ENCODE results near the gene CLDN18. TPM values are rescaled to one million over a fixed set of nuclear protein-coding genes. Genes with fewer than 3 reads are reported as not detected.

CLDN18 gene
- total RNA-seq, 2 experiments from 2014 or later = not detected

DNA sequence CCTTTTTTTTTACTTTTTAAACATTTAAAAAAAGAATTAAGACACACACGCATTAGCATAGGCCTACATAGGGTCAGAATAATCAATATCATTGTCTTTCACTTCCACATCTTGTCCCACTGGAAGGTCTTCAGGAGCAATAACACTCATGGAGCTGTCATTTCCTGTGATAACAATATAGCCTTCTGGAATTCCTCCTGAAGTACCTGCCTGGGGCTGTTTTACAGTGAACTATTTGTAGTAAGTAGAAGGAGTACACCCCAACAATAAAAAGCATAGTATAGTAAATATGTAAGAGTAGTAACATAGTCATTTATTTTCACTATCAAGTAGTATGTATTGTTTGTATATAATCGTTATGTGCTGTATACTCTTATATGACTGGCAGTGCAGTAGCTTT is 19.5 kb upstream of the CLDN18 start:
- H3K9me2 ChIP-seq (ENCODE audit: insufficient read depth, low read length) = no peaks in the 10 kb centered on the region
- DNase-seq (ENCODE audit: low spot score) = no peak
- H2AFZ ChIP-seq (ENCODE audit: low read length) = no peak overlapping the region
- no peak overlapping the region for H3K4me3 ChIP-seq (ENCODE audit: low read depth, low read length, poor library complexity, severe bottlenecking)
- ChIA-PET CTCF (ENCODE audit: unreplicated experiment) (no interaction called here), POLR2A (no interaction called here)
- H3K36me3 ChIP-seq (ENCODE audit: insufficient read depth, low read length) = no peaks in the 10 kb centered on the region
- H4K20me1 ChIP-seq (ENCODE audit: insufficient read depth, low read length) = no peaks in the 10 kb centered on the region
- H3K4me2 ChIP-seq (ENCODE audit: low read length) = no peak overlapping the region
- no TSS peak for BruUV-seq (replicated peaks)
- H3K9me3 ChIP-seq (ENCODE audit: low read length) = peaks cover 11% of the 10 kb centered on the region; the same call in 1 of the 2 replicates
- intact Hi-C loops (cut with micrococcal nuclease; ENCODE audit: unreplicated experiment) = no loop called here
- TF ChIP-seq, protein P1, sequence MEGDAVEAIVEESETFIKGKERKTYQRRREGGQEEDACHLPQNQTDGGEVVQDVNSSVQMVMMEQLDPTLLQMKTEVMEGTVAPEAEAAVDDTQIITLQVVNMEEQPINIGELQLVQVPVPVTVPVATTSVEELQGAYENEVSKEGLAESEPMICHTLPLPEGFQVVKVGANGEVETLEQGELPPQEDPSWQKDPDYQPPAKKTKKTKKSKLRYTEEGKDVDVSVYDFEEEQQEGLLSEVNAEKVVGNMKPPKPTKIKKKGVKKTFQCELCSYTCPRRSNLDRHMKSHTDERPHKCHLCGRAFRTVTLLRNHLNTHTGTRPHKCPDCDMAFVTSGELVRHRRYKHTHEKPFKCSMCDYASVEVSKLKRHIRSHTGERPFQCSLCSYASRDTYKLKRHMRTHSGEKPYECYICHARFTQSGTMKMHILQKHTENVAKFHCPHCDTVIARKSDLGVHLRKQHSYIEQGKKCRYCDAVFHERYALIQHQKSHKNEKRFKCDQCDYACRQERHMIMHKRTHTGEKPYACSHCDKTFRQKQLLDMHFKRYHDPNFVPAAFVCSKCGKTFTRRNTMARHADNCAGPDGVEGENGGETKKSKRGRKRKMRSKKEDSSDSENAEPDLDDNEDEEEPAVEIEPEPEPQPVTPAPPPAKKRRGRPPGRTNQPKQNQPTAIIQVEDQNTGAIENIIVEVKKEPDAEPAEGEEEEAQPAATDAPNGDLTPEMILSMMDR (conservative IDR thresholded peaks at IDR 0.05; ENCODE audit: low read length) = no peak
- no peak for TF ChIP-seq EZH2phosphoT487 (IDR thresholded peaks at IDR 0.05; ENCODE audit: borderline replicate concordance, low read depth, low read length)
- H3K79me2 ChIP-seq (ENCODE audit: insufficient read depth, low read depth, low read length) = no peaks in the 10 kb centered on the region
- H3K4me1 ChIP-seq (ENCODE audit: insufficient read depth, low read length, poor library complexity, severe bottlenecking) = no peaks in the 10 kb centered on the region
- no peak overlapping the region for H3K27ac ChIP-seq (ENCODE audit: low read depth, low read length, poor library complexity, severe bottlenecking)

DNA sequence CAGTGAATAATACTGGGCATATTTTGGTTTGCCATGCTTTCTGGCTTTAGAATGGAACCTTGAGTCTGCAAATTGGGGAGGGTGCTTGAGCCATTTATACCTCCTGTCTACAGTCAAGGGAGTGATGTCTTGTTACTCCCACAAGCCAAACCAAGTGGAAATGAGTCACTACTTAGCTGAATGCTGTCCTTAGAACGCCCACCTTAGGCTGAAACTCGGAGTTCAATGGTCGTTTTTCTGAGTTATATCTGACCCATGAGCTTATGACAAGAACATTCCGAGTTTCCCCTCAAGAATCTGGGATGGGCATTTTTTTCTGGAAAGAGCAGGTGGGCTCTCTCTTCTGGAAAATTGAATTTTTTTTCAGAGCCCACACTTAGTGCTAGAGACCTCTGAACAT is 17.4 kb upstream of the CLDN18 start:
- Histone ChIP-seq H4K20me1 (ENCODE audit: insufficient read depth, low read length) (no peaks in the 10 kb centered on the region), H3K9me2 (ENCODE audit: insufficient read depth, low read length) (no peaks in the 10 kb centered on the region), H3K4me2 (ENCODE audit: low read length) (no peak overlapping the region), H3K4me1 (ENCODE audit: insufficient read depth, low read length, poor library complexity, severe bottlenecking) (no peaks in the 10 kb centered on the region), H3K4me3 (ENCODE audit: low read depth, low read length, poor library complexity, severe bottlenecking) (no peak overlapping the region), H2AFZ (ENCODE audit: low read length) (no peak overlapping the region), H3K79me2 (ENCODE audit: insufficient read depth, low read depth, low read length) (no peaks in the 10 kb centered on the region), H3K36me3 (ENCODE audit: insufficient read depth, low read length) (no peaks in the 10 kb centered on the region), H3K9me3 (ENCODE audit: low read length) (peaks cover 11% of the 10 kb centered on the region; the same call in 1 of the 2 replicates), H3K27ac (ENCODE audit: low read depth, low read length, poor library complexity, severe bottlenecking) (no peak overlapping the region)
- no peak for DNase-seq (ENCODE audit: low spot score)
- CTCF ChIA-PET (ENCODE audit: unreplicated experiment) = interaction anchor here (0.6 kb wide), 1 partner anchor 483 kb away, joined by 5 read pairs; no protein-coding TSS in a partner anchor
- POLR2A ChIA-PET = no interaction called here
- no peak for TF ChIP-seq EZH2phosphoT487 (IDR thresholded peaks at IDR 0.05; ENCODE audit: borderline replicate concordance, low read depth, low read length)
- TF ChIP-seq, protein P1 (conservative IDR thresholded peaks at IDR 0.05; ENCODE audit: low read length) = no peak
- no TSS peak for BruUV-seq (replicated peaks)
- intact Hi-C loops (cut with micrococcal nuclease; ENCODE audit: unreplicated experiment) = no loop called here

DNA sequence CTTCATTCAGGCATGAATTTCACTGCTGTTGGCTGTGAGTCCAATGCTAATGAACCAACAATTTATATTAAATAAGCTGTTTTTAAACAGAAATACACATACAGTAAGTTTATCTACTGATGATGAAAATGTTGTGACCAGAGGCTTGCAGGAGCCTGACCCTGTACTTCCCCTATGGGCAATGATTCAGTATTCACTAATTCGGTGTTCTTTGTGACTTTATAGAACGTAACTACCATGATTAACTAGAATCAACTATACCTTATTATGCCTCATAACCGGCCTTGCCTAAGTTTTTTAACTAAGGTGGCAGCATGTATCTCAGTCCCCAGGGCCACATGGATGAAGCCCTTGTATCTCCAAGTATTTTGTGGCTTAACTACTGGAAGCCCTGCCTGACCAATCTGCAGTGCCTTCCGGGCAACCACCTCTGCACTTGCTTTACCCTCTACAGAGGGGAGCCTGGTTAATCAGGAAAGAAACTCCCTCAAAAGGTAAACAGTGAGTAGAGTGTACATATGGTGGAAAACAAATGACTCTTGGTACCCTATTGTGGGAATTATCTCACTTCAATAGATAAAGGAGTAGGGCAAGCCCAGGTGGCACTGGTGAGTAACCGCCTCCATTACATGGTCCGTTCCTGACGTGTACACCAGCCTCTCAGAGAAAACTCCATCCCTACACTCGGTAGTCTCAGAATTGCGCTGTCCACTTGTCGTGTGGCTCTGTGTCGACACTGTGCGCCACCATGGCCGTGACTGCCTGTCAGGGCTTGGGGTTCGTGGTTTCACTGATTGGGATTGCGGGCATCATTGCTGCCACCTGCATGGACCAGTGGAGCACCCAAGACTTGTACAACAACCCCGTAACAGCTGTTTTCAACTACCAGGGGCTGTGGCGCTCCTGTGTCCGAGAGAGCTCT is 11.6 kb upstream of the CLDN18 start:
- H3K36me3 ChIP-seq (ENCODE audit: insufficient read depth, low read length) = no peaks in the 10 kb centered on the region
- intact Hi-C loops (cut with micrococcal nuclease; ENCODE audit: unreplicated experiment) = no loop called here
- DNase-seq (ENCODE audit: low spot score) = no peak
- no peaks in the 10 kb centered on the region for H3K4me1 ChIP-seq (ENCODE audit: insufficient read depth, low read length, poor library complexity, severe bottlenecking)
- no peak overlapping the region for H3K4me3 ChIP-seq (ENCODE audit: low read depth, low read length, poor library complexity, severe bottlenecking)
- no peaks in the 10 kb centered on the region for H3K79me2 ChIP-seq (ENCODE audit: insufficient read depth, low read depth, low read length)
- POLR2A ChIA-PET = no interaction called here
- no peaks in the 10 kb centered on the region for H3K9me2 ChIP-seq (ENCODE audit: insufficient read depth, low read length)
- no peak for TF ChIP-seq EZH2phosphoT487 (IDR thresholded peaks at IDR 0.05; ENCODE audit: borderline replicate concordance, low read depth, low read length)
- TF ChIP-seq, protein P1 (conservative IDR thresholded peaks at IDR 0.05; ENCODE audit: low read length) = no peak
- no peaks in the 10 kb centered on the region for H4K20me1 ChIP-seq (ENCODE audit: insufficient read depth, low read length)
- no peak overlapping the region for H3K4me2 ChIP-seq (ENCODE audit: low read length)
- H3K9me3 ChIP-seq (ENCODE audit: low read length) = peaks cover 11% of the 10 kb centered on the region; the same call in 1 of the 2 replicates
- CTCF ChIA-PET (ENCODE audit: unreplicated experiment) = no interaction called here
- H3K27ac ChIP-seq (ENCODE audit: low read depth, low read length, poor library complexity, severe bottlenecking) = no peak overlapping the region
- no TSS peak for BruUV-seq (replicated peaks)
- H2AFZ ChIP-seq (ENCODE audit: low read length) = no peak overlapping the region

Measured in OCI-LY7 (cell line).